Anterior cingulate cortex (tissue), 58 donors: ENCODE data around the gene EDN3.

Source experiments
- DNase-seq, 58 donors: peaks; one replicate each; lab custom pipeline; 2025; lab: John Stamatoyannopoulos, UW

EDN3 gene

GRCh38 chr20:59300333-59301081 lies at the start of gene EDN3:
EDN3 (plus strand) TSS chr20:59300611; CDS start chr20:59300813, 202 bp downstream.
- no peak for DNase-seq

GRCh38 chr20:59253325-59253724 lies 47.1 kb upstream of the EDN3 start:
- DNase-seq = no peak

- DNase-seq = no peak
Measured at GRCh38 chr20:59253779-59254319, 46.6 kb upstream of the EDN3 start.

GRCh38 chr20:59255256-59255655 lies 45.2 kb upstream of the EDN3 start:
- DNase-seq = no peak

- no peak for DNase-seq
Measured at GRCh38 chr20:59258221-59258621, 42.2 kb upstream of the EDN3 start.

- no peak for DNase-seq
Measured at GRCh38 chr20:59259946-59260345, 40.5 kb upstream of the EDN3 start.

GRCh38 chr20:59265298-59265697 lies 35.1 kb upstream of the EDN3 start:
- no peak for DNase-seq

GRCh38 chr20:59268870-59269269 lies 31.5 kb upstream of the EDN3 start:
- no peak for DNase-seq

GRCh38 chr20:59269411-59270025 lies 30.9 kb upstream of the EDN3 start:
- DNase-seq = no peak

- DNase-seq = no peak
Measured at GRCh38 chr20:59270380-59270779, 30.0 kb upstream of the EDN3 start.

GRCh38 chr20:59273739-59274357 lies 26.6 kb upstream of the EDN3 start:
- no peak for DNase-seq

- no peak for DNase-seq
Measured at GRCh38 chr20:59276938-59277337, 23.5 kb upstream of the EDN3 start.

- no peak for DNase-seq
Measured at GRCh38 chr20:59284470-59284869, 15.9 kb upstream of the EDN3 start.

GRCh38 chr20:59289994-59290393 lies 10.4 kb upstream of the EDN3 start:
- no peak for DNase-seq

- DNase-seq = no peak
Measured at GRCh38 chr20:59291740-59292383, 8.5 kb upstream of the EDN3 start.

GRCh38 chr20:59295531-59295930 lies 4.9 kb upstream of the EDN3 start:
- no peak for DNase-seq

- DNase-seq = no peak
Measured at GRCh38 chr20:59297686-59298085, 2.7 kb upstream of the EDN3 start.

GRCh38 chr20:59299945-59300332 lies 472 bp upstream of the EDN3 start:
- no peak for DNase-seq

GRCh38 chr20:59301343-59302007 lies 1.1 kb downstream of the EDN3 start:
- no peak for DNase-seq

- DNase-seq = peak in 3 of 58 donors; percentile 3 to 30 (median 3)
Measured at GRCh38 chr20:59305908-59306655, 5.7 kb downstream of the EDN3 start.
